ENCODE results near the gene CORO7. TPM values are rescaled to one million over a fixed set of nuclear protein-coding genes. Genes with fewer than 3 reads are reported as not detected.

The CORO7 gene
- polyA plus RNA-seq, 3 donors, result 44.7 to 181 (median 68.4) TPM

DNA sequence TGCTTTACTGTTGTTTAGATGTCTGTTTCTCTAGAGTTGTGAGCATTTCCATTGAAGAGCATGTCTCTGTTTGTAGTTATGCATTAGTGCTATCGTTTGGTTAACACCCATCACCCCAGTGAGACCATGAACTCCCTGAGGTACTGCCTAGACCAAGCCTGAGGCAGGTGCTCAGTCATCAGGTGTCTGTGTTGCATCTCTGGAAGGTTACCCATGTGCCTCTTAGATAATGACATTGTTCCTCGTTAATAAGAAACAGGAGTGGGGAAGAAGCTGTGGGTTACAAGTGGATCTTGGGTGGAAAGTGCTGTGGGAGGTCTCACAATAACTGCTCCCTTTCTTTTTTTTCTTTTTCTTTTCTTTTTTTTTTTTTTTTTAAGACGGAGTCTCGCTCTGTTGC lies 27.6 kb upstream of the CORO7 start:
- no peaks in the 10 kb centered on the region for H3K79me2 ChIP-seq (ENCODE audit: insufficient read depth, low read length)
- no peak for DNase-seq
- Mint-ChIP-seq H3K36me3 (peaks cover 78 to 96% of the 10 kb centered on the region in 2 donors), H3K9me3 (peaks cover 0 to 1% (median 0%) of the 10 kb centered on the region in 7 donors), H3K27me3 (ENCODE audit: low read depth in 3 of 3) (no peaks in the 10 kb centered on the region), H3K4me3 (no peak overlapping the region), H3K4me1 (no peaks in the 10 kb centered on the region), H3K27ac (peak overlapping the region in 2 of 7 donors; percentile 9 to 11)
- H3K27ac ChIP-seq (ENCODE audit: low read depth in 1 of 2, low read length in 2 of 2), result no peak overlapping the region
- no peak overlapping the region for H2AFZ ChIP-seq (ENCODE audit: insufficient read depth, low read depth, low read length, poor library complexity, severe bottlenecking)
- WGBS (ENCODE audit: insufficient coverage), result 100% methylated on average over 1 of the region's 4 CpGs
- intact Hi-C loops (cut with micrococcal nuclease), result no loop called here
- no peaks in the 10 kb centered on the region for H4K20me1 ChIP-seq (ENCODE audit: insufficient read depth, low read length)
- H3K4me2 ChIP-seq (replicated peaks; ENCODE audit: extremely low read depth, low read length, poor library complexity, severe bottlenecking), result no peak overlapping the region
- H3K9me3 ChIP-seq (replicated peaks in 1 of 2; ENCODE audit: control insufficient read depth in 1 of 2, insufficient read depth in 1 of 2, low read length in 2 of 2), result no peaks in the 10 kb centered on the region
- H3K9ac ChIP-seq (ENCODE audit: insufficient read depth, low read length, poor library complexity, severe bottlenecking), result no peak overlapping the region
- peaks cover 80 to 98% of the 10 kb centered on the region in 2 donors for H3K36me3 ChIP-seq (replicated peaks in 1 of 2; ENCODE audit: control insufficient read depth in 1 of 2, insufficient read depth in 2 of 2, low read length in 2 of 2)
- H3K4me3 ChIP-seq (replicated peaks in 1 of 3; ENCODE audit: low read depth in 2 of 3, low read length in 3 of 3), result no peak overlapping the region
- TF ChIP-seq, protein P1, sequence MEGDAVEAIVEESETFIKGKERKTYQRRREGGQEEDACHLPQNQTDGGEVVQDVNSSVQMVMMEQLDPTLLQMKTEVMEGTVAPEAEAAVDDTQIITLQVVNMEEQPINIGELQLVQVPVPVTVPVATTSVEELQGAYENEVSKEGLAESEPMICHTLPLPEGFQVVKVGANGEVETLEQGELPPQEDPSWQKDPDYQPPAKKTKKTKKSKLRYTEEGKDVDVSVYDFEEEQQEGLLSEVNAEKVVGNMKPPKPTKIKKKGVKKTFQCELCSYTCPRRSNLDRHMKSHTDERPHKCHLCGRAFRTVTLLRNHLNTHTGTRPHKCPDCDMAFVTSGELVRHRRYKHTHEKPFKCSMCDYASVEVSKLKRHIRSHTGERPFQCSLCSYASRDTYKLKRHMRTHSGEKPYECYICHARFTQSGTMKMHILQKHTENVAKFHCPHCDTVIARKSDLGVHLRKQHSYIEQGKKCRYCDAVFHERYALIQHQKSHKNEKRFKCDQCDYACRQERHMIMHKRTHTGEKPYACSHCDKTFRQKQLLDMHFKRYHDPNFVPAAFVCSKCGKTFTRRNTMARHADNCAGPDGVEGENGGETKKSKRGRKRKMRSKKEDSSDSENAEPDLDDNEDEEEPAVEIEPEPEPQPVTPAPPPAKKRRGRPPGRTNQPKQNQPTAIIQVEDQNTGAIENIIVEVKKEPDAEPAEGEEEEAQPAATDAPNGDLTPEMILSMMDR (IDR thresholded peaks at IDR 0.05), result no peak
- no peaks in the 10 kb centered on the region for H3K27me3 ChIP-seq (ENCODE audit: control insufficient read depth in 2 of 2, insufficient read depth in 2 of 2, low read length in 2 of 2)
- no peaks in the 10 kb centered on the region for H3K4me1 ChIP-seq (ENCODE audit: control insufficient read depth in 1 of 2, insufficient read depth in 2 of 2, low read length in 2 of 2)

DNA sequence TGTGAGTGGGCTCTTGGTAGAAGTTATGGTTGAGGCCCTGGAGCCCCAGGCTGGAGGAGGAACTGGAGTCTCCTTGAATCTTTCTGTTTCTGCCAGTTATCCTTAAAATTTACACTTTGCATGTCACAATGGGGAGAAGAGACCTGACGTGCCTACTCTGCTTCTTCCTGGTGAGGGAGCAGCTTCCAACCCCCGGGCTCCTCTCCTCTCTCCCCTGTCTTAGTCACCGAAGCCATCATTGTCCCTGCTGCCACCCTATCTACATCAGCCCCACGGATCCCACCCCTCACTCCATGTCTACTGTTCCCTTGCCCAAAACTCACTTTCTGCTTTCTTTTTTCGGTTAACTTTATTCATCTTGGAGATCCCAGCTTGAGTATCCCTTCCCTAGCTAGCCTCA lies 26.9 kb upstream of the CORO7 start:
- peaks cover 78 to 98% of the 10 kb centered on the region in 2 donors for H3K36me3 ChIP-seq (replicated peaks in 1 of 2; ENCODE audit: control insufficient read depth in 1 of 2, insufficient read depth in 2 of 2, low read length in 2 of 2)
- H3K4me1 Mint-ChIP-seq, result no peaks in the 10 kb centered on the region
- H3K4me3 ChIP-seq (replicated peaks in 1 of 3; ENCODE audit: low read depth in 2 of 3, low read length in 3 of 3), result no peak overlapping the region
- H3K36me3 Mint-ChIP-seq, result peaks cover 76 to 96% of the 10 kb centered on the region in 2 donors
- no peaks in the 10 kb centered on the region for H3K4me1 ChIP-seq (ENCODE audit: control insufficient read depth in 1 of 2, insufficient read depth in 2 of 2, low read length in 2 of 2)
- WGBS (ENCODE audit: insufficient coverage), result 93% methylated on average over 4 of the region's 5 CpGs
- intact Hi-C loops (cut with micrococcal nuclease), result no loop called here
- TF ChIP-seq, protein P1 (IDR thresholded peaks at IDR 0.05), result no peak
- no peak overlapping the region for H3K27ac ChIP-seq (ENCODE audit: low read depth in 1 of 2, low read length in 2 of 2)
- no peaks in the 10 kb centered on the region for H4K20me1 ChIP-seq (ENCODE audit: insufficient read depth, low read length)
- peak overlapping the region in 3 of 7 donors; percentile 11 to 65 (median 59) for H3K27ac Mint-ChIP-seq
- H3K9ac ChIP-seq (ENCODE audit: insufficient read depth, low read length, poor library complexity, severe bottlenecking), result no peak overlapping the region
- H3K9me3 ChIP-seq (replicated peaks in 1 of 2; ENCODE audit: control insufficient read depth in 1 of 2, insufficient read depth in 1 of 2, low read length in 2 of 2), result no peaks in the 10 kb centered on the region
- no peak for DNase-seq
- no peaks in the 10 kb centered on the region for H3K79me2 ChIP-seq (ENCODE audit: insufficient read depth, low read length)
- H3K4me3 Mint-ChIP-seq, result no peak overlapping the region
- H3K9me3 Mint-ChIP-seq, result peaks cover 0 to 1% (median 0%) of the 10 kb centered on the region in 7 donors
- H3K27me3 Mint-ChIP-seq (ENCODE audit: low read depth in 3 of 3), result no peaks in the 10 kb centered on the region
- H3K27me3 ChIP-seq (ENCODE audit: control insufficient read depth in 2 of 2, insufficient read depth in 2 of 2, low read length in 2 of 2), result no peaks in the 10 kb centered on the region
- H3K4me2 ChIP-seq (replicated peaks; ENCODE audit: extremely low read depth, low read length, poor library complexity, severe bottlenecking), result no peak overlapping the region
- no peak overlapping the region for H2AFZ ChIP-seq (ENCODE audit: insufficient read depth, low read depth, low read length, poor library complexity, severe bottlenecking)

Measured in CD14-positive monocyte (primary cell).